MCF 10A (cell line): ENCODE measurements around the gene NTRK2. TPM values are rescaled to one million over a fixed set of nuclear protein-coding genes. Genes with fewer than 3 reads are reported as not detected.

ENCODE experiments used
- BruUV-seq: library from RNA; stranded (reverse); fragments of 400-500 nt; replicated peaks from 2 replicates; lab custom pipeline; 2021; lab: Mats Ljungman, UMichigan
- CTCF ChIA-PET: fragments of 300-600 bp; sonication (Branson Sonifier 250); formaldehyde crosslinking; extraction: SDS; loops from one replicate; lab custom pipeline; 2021; ENCODE audit warnings: antibody characterized with exemption, inconsistent platforms; lab: Yijun Ruan, JAX
- POLR2A ChIA-PET: fragments of 300-600, 350-650 bp; sonication (Branson Sonifier 250); formaldehyde crosslinking; extraction: SDS; loops from one replicate; lab custom pipeline; 2020; ENCODE audit warnings: antibody characterized with exemption, inconsistent platforms; lab: Yijun Ruan, JAX
- DNase-seq: peaks from one replicate; pipeline ENCODE4 v3.0.0-alpha.2; 2018; ENCODE audit not compliant: unreplicated experiment
- H3K27ac Mint-ChIP-seq: one replicate; pipeline ENCODE4 v1.8.0; 2022; ENCODE audit warnings: mild to moderate bottlenecking, low read depth, mixed read lengths; ENCODE audit not compliant: unreplicated experiment
- H3K27me3 Mint-ChIP-seq: one replicate; pipeline ENCODE4 v1.8.0; 2022; ENCODE audit warnings: mixed read lengths; ENCODE audit not compliant: insufficient read depth, unreplicated experiment
- H3K36me3 Mint-ChIP-seq: one replicate; pipeline ENCODE4 v1.8.0; 2022; ENCODE audit warnings: mild to moderate bottlenecking, moderate library complexity, mixed read lengths; ENCODE audit not compliant: insufficient read depth, unreplicated experiment
- H3K4me1 Mint-ChIP-seq: one replicate; pipeline ENCODE4 v1.8.0; 2022; ENCODE audit warnings: mixed read lengths; ENCODE audit not compliant: insufficient read depth, unreplicated experiment
- H3K4me3 Mint-ChIP-seq: one replicate; pipeline ENCODE4 v1.8.0; 2022; ENCODE audit warnings: mild to moderate bottlenecking, moderate library complexity, mixed read lengths; ENCODE audit not compliant: unreplicated experiment
- H3K9me3 Mint-ChIP-seq: one replicate; pipeline ENCODE4 v1.8.0; 2022; ENCODE audit warnings: mixed read lengths; ENCODE audit not compliant: unreplicated experiment
- intact Hi-C: fragments of 100-400 bp; cut with micrococcal nuclease; formaldehyde crosslinking; loops from 2 replicates; pipeline ENCODE4 v1.14.1; 2022
- total RNA-seq: library from RNA; stranded (reverse); gene quantifications from 2 replicates; pipeline ENCODE4 v1.2.3, GENCODE V29; 2022
- TF ChIP-seq, protein P1 (sequence below): fragments of 200-600 bp; IDR thresholded peaks from one replicate; pipeline ENCODE4 v1.8.0; 2022; ENCODE audit warnings: antibody characterized with exemption, mild to moderate bottlenecking; ENCODE audit not compliant: unreplicated experiment

NTRK2 gene
- total RNA-seq, 1 experiment from 2014 or later, result not detected

GRCh38 chr9:84670138-84671041 lies 861 bp downstream of the NTRK2 start:
- Mint-ChIP-seq H3K4me1 (peaks cover 14% of the 10 kb centered on the region), H3K27me3 (peaks cover 25% of the 10 kb centered on the region), H3K36me3 (no peaks in the 10 kb centered on the region), H3K27ac (no peak overlapping the region), H3K4me3 (no peak overlapping the region), H3K9me3 (no peaks in the 10 kb centered on the region)
- TF ChIP-seq, protein P1, sequence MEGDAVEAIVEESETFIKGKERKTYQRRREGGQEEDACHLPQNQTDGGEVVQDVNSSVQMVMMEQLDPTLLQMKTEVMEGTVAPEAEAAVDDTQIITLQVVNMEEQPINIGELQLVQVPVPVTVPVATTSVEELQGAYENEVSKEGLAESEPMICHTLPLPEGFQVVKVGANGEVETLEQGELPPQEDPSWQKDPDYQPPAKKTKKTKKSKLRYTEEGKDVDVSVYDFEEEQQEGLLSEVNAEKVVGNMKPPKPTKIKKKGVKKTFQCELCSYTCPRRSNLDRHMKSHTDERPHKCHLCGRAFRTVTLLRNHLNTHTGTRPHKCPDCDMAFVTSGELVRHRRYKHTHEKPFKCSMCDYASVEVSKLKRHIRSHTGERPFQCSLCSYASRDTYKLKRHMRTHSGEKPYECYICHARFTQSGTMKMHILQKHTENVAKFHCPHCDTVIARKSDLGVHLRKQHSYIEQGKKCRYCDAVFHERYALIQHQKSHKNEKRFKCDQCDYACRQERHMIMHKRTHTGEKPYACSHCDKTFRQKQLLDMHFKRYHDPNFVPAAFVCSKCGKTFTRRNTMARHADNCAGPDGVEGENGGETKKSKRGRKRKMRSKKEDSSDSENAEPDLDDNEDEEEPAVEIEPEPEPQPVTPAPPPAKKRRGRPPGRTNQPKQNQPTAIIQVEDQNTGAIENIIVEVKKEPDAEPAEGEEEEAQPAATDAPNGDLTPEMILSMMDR, result no peak
- intact Hi-C loops, result no loop called here
- ChIA-PET POLR2A (interaction anchor here (0.6 kb wide), 1 partner anchor 532 kb away, joined by 3 read pairs; no protein-coding TSS in a partner anchor), CTCF (interaction anchor here (0.6 kb wide), 2 partner anchors 28 to 150 kb away, joined by 3 to 4 read pairs; no protein-coding TSS in a partner anchor)
- no peak for DNase-seq
- no TSS peak for BruUV-seq

DNA sequence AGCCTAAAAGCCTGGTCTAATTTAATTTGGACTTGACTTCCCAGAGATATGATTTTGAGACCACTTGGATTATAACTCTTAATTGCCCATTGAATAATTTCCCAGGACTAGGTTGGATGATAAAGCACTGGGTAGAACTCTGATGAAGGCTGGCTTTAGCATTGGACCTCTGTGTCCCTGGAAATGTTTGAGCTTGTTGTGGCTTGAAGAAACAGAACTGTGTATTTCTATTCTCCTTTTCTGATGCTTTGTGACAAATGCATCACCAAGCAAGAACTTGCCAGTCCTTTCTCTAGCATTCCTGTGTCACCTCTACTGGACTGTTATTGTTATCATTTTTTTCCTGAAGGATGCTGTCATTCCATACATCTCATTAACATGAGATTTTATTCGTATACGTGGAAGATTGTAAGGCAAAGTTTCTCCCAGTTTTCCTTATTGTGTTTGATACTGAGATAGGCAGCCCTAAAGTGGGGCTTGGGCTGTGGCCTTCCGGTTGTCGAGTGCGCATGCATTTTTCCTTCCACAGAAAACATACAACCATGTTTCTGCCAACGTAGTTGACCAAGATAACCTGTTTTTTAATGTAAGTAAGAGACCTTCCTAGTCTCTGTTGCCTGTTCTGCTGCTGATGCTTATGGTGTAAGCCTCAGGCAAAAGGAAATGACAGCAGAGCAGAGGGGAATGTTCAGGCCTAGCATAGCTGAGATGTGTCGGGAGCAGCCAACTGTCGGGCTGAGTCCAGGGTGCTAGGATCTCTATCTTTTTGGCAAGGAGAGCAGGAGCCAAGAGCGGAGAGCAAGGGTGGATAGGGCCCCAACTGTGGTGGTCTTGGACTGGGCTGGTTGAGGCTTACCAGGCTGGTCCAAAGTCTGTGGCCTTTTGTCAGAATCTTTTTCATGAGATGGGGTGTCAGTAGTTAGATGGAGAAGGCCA lies 2.3 kb downstream of the NTRK2 start:
- POLR2A ChIA-PET, result no interaction called here
- CTCF ChIA-PET, result no interaction called here
- Mint-ChIP-seq H3K4me3 (no peak overlapping the region), H3K9me3 (no peaks in the 10 kb centered on the region), H3K27ac (no peak overlapping the region), H3K4me1 (peaks cover 14% of the 10 kb centered on the region), H3K27me3 (peaks cover 25% of the 10 kb centered on the region), H3K36me3 (no peaks in the 10 kb centered on the region)
- BruUV-seq, result no TSS peak
- no peak for DNase-seq
- intact Hi-C loops, result no loop called here
- TF ChIP-seq, protein P1, result no peak

- CTCF ChIA-PET, result interaction anchor here (0.7 to 0.9 kb wide), 3 partner anchors 434 to 936 kb away, joined by 3 read pairs; no protein-coding TSS in a partner anchor
Observed at GRCh38 chr9:84673806-84674205, 4.3 kb downstream of the NTRK2 start.

More at GRCh38 chr9:84673806-84674205, 4.3 kb downstream of the NTRK2 start:
- no TSS peak for BruUV-seq
- DNase-seq, result no peak
- Mint-ChIP-seq H3K4me1 (peaks cover 9% of the 10 kb centered on the region), H3K27me3 (peaks cover 23% of the 10 kb centered on the region), H3K27ac (no peak overlapping the region), H3K36me3 (no peaks in the 10 kb centered on the region), H3K9me3 (no peaks in the 10 kb centered on the region), H3K4me3 (no peak overlapping the region)
- intact Hi-C loops, result no loop called here
- POLR2A ChIA-PET, result interaction anchor here (0.7 kb wide), 1 partner anchor 333 kb away, joined by 3 read pairs; no protein-coding TSS in a partner anchor
- TF ChIP-seq, protein P1, result no peak
